HL-60/S4 treated with phorbol 12-myristate 13-acetate at 8.2 ng/mL for 4 days and 3 days (cell line): Measurements from ENCODE around the gene TTLL7.

ENCODE experiments used
- in situ Hi-C: fragments of 300-500 bp; cut with MboI; formaldehyde crosslinking; loops from 2 replicates; pipeline ENCODE4 v1.15.0; 2022; ENCODE audit warnings: low sequenced_read_pairs

The TTLL7 gene

GRCh38 chr1:83887483-83887882, 111.4 kb downstream of the TTLL7 start:
- in situ Hi-C loops: no loop called here

GRCh38 chr1:83883979-83884378, 115.0 kb downstream of the TTLL7 start:
- in situ Hi-C loops: no loop called here

- in situ Hi-C loops: no loop called here
Measured at GRCh38 chr1:83882906-83883305, 116.0 kb downstream of the TTLL7 start.

GRCh38 chr1:83872515-83872914, 126.4 kb downstream of the TTLL7 start:
- in situ Hi-C loops: no loop called here

- in situ Hi-C loops: no loop called here
Measured at GRCh38 chr1:83864991-83865390, 133.9 kb downstream of the TTLL7 start.

- in situ Hi-C loops: no loop called here
Measured at GRCh38 chr1:83860490-83861221, 138.3 kb downstream of the TTLL7 start.

- in situ Hi-C loops: no loop called here
Measured at GRCh38 chr1:83857716-83858115, 141.2 kb downstream of the TTLL7 start.

GRCh38 chr1:83857103-83857502, 141.8 kb downstream of the TTLL7 start:
- in situ Hi-C loops: no loop called here

GRCh38 chr1:83856381-83856780, 142.6 kb downstream of the TTLL7 start:
- in situ Hi-C loops: no loop called here

- in situ Hi-C loops: no loop called here
Measured at GRCh38 chr1:83854456-83854855, 144.5 kb downstream of the TTLL7 start.

- in situ Hi-C loops: no loop called here
Measured at GRCh38 chr1:83850834-83851233, 148.1 kb downstream of the TTLL7 start.

- in situ Hi-C loops: no loop called here
Measured at GRCh38 chr1:83849191-83850061, 149.5 kb downstream of the TTLL7 start.

- in situ Hi-C loops: no loop called here
Measured at GRCh38 chr1:83846138-83846537, 152.8 kb downstream of the TTLL7 start.

GRCh38 chr1:83845437-83846071, 153.4 kb downstream of the TTLL7 start:
- in situ Hi-C loops: no loop called here

- in situ Hi-C loops: no loop called here
Measured at GRCh38 chr1:83844546-83844945, 154.4 kb downstream of the TTLL7 start.

GRCh38 chr1:83839566-83840173, 159.3 kb downstream of the TTLL7 start:
- in situ Hi-C loops: no loop called here

- in situ Hi-C loops: no loop called here
Measured at GRCh38 chr1:83838573-83838972, 160.4 kb downstream of the TTLL7 start.

- in situ Hi-C loops: no loop called here
Measured at GRCh38 chr1:83836543-83836942, 162.4 kb downstream of the TTLL7 start.

- in situ Hi-C loops: no loop called here
Measured at GRCh38 chr1:83834621-83835264, 164.2 kb downstream of the TTLL7 start.

- in situ Hi-C loops: no loop called here
Measured at GRCh38 chr1:83832194-83832593, 166.7 kb downstream of the TTLL7 start.

GRCh38 chr1:83829106-83829505, 169.8 kb downstream of the TTLL7 start:
- in situ Hi-C loops: no loop called here
